Stomach (tissue), 4 donors: ENCODE data around the gene FYN.

Experiments used
- CTCF ChIP-seq, 7 experiments: fragments of 450-650 bp in 4 of 7; fragments of 200-600 bp in 3 of 7; sonication (generic) in 3 of 7; IDR thresholded peaks; one replicate each; pipeline ENCODE4 v1.5.1; 2016 to 2019; ENCODE audit warnings: antibody characterized with exemption in 7 of 7, control low read depth in 2 of 7, mild to moderate bottlenecking in 1 of 7
- POLR2A ChIP-seq, 4 donors: fragments of 450-650 bp; IDR thresholded peaks; one replicate each; pipeline ENCODE4 v1.6.1; 2016; ENCODE audit warnings: antibody characterized with exemption in 4 of 4, control low read depth in 2 of 4, mild to moderate bottlenecking in 1 of 4, moderate library complexity in 1 of 4

DNA sequence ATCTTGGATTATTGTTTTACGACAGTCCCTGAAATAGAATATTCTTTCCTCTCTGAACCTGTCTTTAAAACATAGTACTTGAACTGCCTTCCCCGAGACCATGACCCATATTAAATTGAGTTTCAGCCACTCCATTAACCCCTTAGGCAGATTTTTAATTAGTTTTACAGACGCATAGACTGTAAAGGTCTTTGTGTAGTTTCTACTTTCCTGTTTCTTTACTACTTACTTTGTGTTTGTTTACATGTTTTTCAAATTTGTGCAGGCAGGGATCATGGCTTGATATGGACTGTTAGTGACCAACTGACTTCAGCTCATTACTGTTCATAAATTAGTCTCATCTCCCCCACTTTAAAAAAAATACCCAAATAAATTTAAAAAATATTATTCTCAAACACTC, 53.8 kb downstream of the FYN start:
- TF ChIP-seq CTCF (IDR thresholded peaks at IDR 0.05) (no peak), POLR2A (IDR thresholded peaks at IDR 0.05) (no peak)
